SK-N-SH (cell line): ENCODE results near the gene SMIM13. TPM values are rescaled to one million over a fixed set of nuclear protein-coding genes. Genes with fewer than 3 reads are reported as not detected.

Experiments used
- CTCF ChIA-PET: fragments of 300-600, 350-600 bp; formaldehyde crosslinking; extraction: SDS; loops from one replicate; lab custom pipeline; 2021; lab: Yijun Ruan, JAX
- POLR2A ChIA-PET: fragments of 350-600 bp; sonication (Branson Sonifier 250); formaldehyde crosslinking; extraction: SDS; loops from one replicate; lab custom pipeline; 2020; ENCODE audit warnings: antibody characterized with exemption, inconsistent platforms; lab: Yijun Ruan, JAX
- DNase-seq: peaks from one replicate; pipeline ENCODE4 v3.0.0; 2012
- H2AFZ ChIP-seq: fragments of 200-600 bp; sonication (generic); 2 replicates; pipeline ENCODE4 v1.8.1; 2016; ENCODE audit warnings: antibody characterized with exemption, mild to moderate bottlenecking, low read depth
- H3F3A ChIP-seq: fragments of 200-600 bp; sonication (generic); replicated peaks from 2 replicates; pipeline ENCODE3; 2016; ENCODE audit warnings: antibody characterized with exemption, mild to moderate bottlenecking; ENCODE audit not compliant: insufficient read depth
- H3K27ac ChIP-seq, 2 experiments: fragments of 200-500 bp in 1 of 2; fragments of 200-600 bp in 1 of 2; sonication (Bioruptor generic) in 1 of 2; sonication (generic), shearing (Covaris generic) in 1 of 2; 2 replicates each; pipeline versions ENCODE4 v1.5.1 to v1.6.1; 2014 to 2016; ENCODE audit warnings: low read depth in 2 of 2, inconsistent platforms in 1 of 2, low read length in 1 of 2, mild to moderate bottlenecking in 1 of 2, mixed read lengths in 1 of 2
- H3K27me3 ChIP-seq: fragments of 200-600 bp; sonication (generic), shearing (Covaris generic); 2 replicates; pipeline ENCODE4 v1.6.1; 2016; ENCODE audit warnings: mixed run types; ENCODE audit not compliant: insufficient read depth
- H3K36me3 ChIP-seq, 2 experiments: fragments of 200-500 bp in 1 of 2; fragments of 200-600 bp in 1 of 2; sonication (Bioruptor generic) in 1 of 2; sonication (generic) in 1 of 2; replicated peaks in 1 of 2; 2 replicates each; pipeline versions ENCODE3 to v1.5.1; 2014 to 2016; ENCODE audit warnings: low read length in 1 of 2, mild to moderate bottlenecking in 1 of 2; ENCODE audit not compliant: insufficient read depth in 2 of 2, control insufficient read depth in 1 of 2
- H3K4me1 ChIP-seq, 2 experiments: fragments of 200-500 bp in 1 of 2; fragments of 200-600 bp in 1 of 2; sonication (Bioruptor generic) in 1 of 2; sonication (generic), shearing (Covaris generic) in 1 of 2; 2 replicates each; pipeline versions ENCODE4 v1.5.1 to v1.6.1; 2014 to 2016; ENCODE audit warnings: low read depth in 1 of 2, low read length in 1 of 2, mixed run types in 1 of 2; ENCODE audit not compliant: insufficient read depth in 2 of 2, control insufficient read depth in 1 of 2
- H3K4me2 ChIP-seq: fragments of 200-600 bp; sonication (generic), shearing (Covaris generic); 2 replicates; pipeline ENCODE4 v1.6.1; 2017; ENCODE audit warnings: mixed run types
- H3K4me3 ChIP-seq, 2 experiments: fragments of 200-500 bp in 1 of 2; fragments of 200-600 bp in 1 of 2; sonication (Bioruptor generic) in 1 of 2; sonication (generic), shearing (Covaris generic) in 1 of 2; 2 replicates each; pipeline versions ENCODE4 v1.5.1 to v1.8.1; 2014 to 2016; ENCODE audit warnings: low read depth in 2 of 2, inconsistent platforms in 1 of 2, low read length in 1 of 2, mild to moderate bottlenecking in 1 of 2, mixed read lengths in 1 of 2, moderate library complexity in 1 of 2
- H3K79me2 ChIP-seq: fragments of 200-600 bp; sonication (generic); 2 replicates; pipeline ENCODE4 v1.8.1; 2017; ENCODE audit warnings: mild to moderate bottlenecking; ENCODE audit not compliant: insufficient read depth
- H3K9ac ChIP-seq: fragments of 200-600 bp; sonication (generic); 2 replicates; pipeline ENCODE4 v1.6.1; 2017; ENCODE audit warnings: mixed run types
- H3K9me2 ChIP-seq: fragments of 200-600 bp; sonication (generic); 2 replicates; pipeline ENCODE4 v1.6.1; 2017; ENCODE audit warnings: mixed run types
- H3K9me3 ChIP-seq: fragments of 200-600 bp; sonication (generic); 2 replicates; pipeline ENCODE4 v1.6.1; 2017; ENCODE audit warnings: mixed run types, mild to moderate bottlenecking, moderate library complexity
- H4K20me1 ChIP-seq: fragments of 200-600 bp; sonication (generic); 2 replicates; pipeline ENCODE4 v1.6.1; 2017; ENCODE audit warnings: mild to moderate bottlenecking, mixed run types; ENCODE audit not compliant: insufficient read depth
- CTCF ChIP-seq: fragments of 200-600 bp; sonication (generic); IDR thresholded peaks from 2 replicates; pipeline ENCODE4 v1.6.1; 2017; ENCODE audit warnings: antibody characterized with exemption, mild to moderate bottlenecking, moderate library complexity
- ELF1 ChIP-seq: IDR thresholded peaks from 2 replicates; pipeline ENCODE4 v1.4.0; 2012
- EP300 ChIP-seq, 2 experiments: IDR thresholded peaks; 2 replicates each; pipeline versions ENCODE4 v1.4.0 to v1.6.1; 2012; ENCODE audit warnings: borderline replicate concordance in 1 of 2, low read depth in 1 of 2, low read length in 1 of 2
- EZH2phosphoT487 ChIP-seq: fragments of 200-600 bp; sonication (generic); IDR thresholded peaks from 2 replicates; pipeline ENCODE4 v1.6.1; 2017; ENCODE audit warnings: low read depth, mixed run types, mild to moderate bottlenecking, antibody characterized with exemption, moderate library complexity, borderline replicate concordance
- MXI1 ChIP-seq: IDR thresholded peaks from 2 replicates; pipeline ENCODE4 v1.6.1; 2012; ENCODE audit warnings: mild to moderate bottlenecking, low read depth, low read length, improper control_type of control experiment
- SIN3A ChIP-seq: IDR thresholded peaks from 2 replicates; pipeline ENCODE4 v1.6.1; 2012; ENCODE audit warnings: low read depth, mild to moderate bottlenecking, low read length, moderate library complexity, borderline replicate concordance
- SMC3 ChIP-seq: IDR thresholded peaks from 2 replicates; pipeline ENCODE4 v1.6.1; 2012; ENCODE audit warnings: low read depth, low read length, improper control_type of control experiment
- TAF1 ChIP-seq: IDR thresholded peaks from 2 replicates; pipeline ENCODE4 v1.6.1; 2012; ENCODE audit warnings: low read depth, mild to moderate bottlenecking, low read length, moderate library complexity, borderline replicate concordance
- USF1 ChIP-seq: IDR thresholded peaks from 2 replicates; pipeline ENCODE4 v1.4.0; 2012; ENCODE audit warnings: low read depth, borderline replicate concordance
- USF2 ChIP-seq: fragments of 150-350 bp; IDR thresholded peaks from 2 replicates; pipeline ENCODE4 v1.6.1; 2017; ENCODE audit warnings: antibody characterized with exemption, low read length, low read depth, borderline replicate concordance
- WGBS: methylation state at CpG from one replicate; pipeline ENCODE4 v1.1.6; 2017; ENCODE audit warnings: low lambda C conversion rate; 5-methylcytosine and 5-hydroxymethylcytosine counted together
- polyA plus RNA-seq, 3 experiments: library from polyadenylated mRNA; depleted of rRNA; stranded (reverse); fragments of >200 nt; gene quantifications; 2 replicates each; pipeline ENCODE4 v1.2.3, GENCODE V29; 2012

Gene SMIM13
- polyA plus RNA-seq, 1 of the 3 experiments (the other 2 are of a cell fraction), result 2.1 TPM

- Histone ChIP-seq H3K27ac (no peak overlapping the region), H3K9ac (no peak overlapping the region), H3K9me3 (no peaks in the 10 kb centered on the region), H3F3A (peaks cover 19% of the 10 kb centered on the region), H4K20me1 (no peaks in the 10 kb centered on the region), H3K4me3 (no peak overlapping the region), H3K36me3 (no peaks in the 10 kb centered on the region), H3K27me3 (no peaks in the 10 kb centered on the region), H3K79me2 (no peaks in the 10 kb centered on the region)
- POLR2A ChIA-PET, result no interaction called here
- WGBS, result 88% methylated on average over 20 of the region's 20 CpGs
- CTCF ChIA-PET, result interaction anchor here (1.1 kb wide), 1 partner anchor 28 kb away, joined by 3 read pairs; no protein-coding TSS in a partner anchor
- no peak for DNase-seq
- TF ChIP-seq ELF1 (no peak), USF1 (no peak), SMC3 (no peak), USF2 (no peak), EP300 (IDR thresholded peaks at IDR 0.05; ENCODE audit: borderline replicate concordance in 1 of 2, low read depth in 1 of 2, low read length in 1 of 2) (no peak), MXI1 (no peak), TAF1 (no peak), EZH2phosphoT487 (no peak), CTCF (no peak), SIN3A (no peak)
- TF ChIP-seq, all 33 proteins: peak for 0
- H3K4me2 ChIP-seq, result no peak overlapping the region
- H3K4me1 ChIP-seq, result peaks cover 10 to 13% of the 10 kb centered on the region in 2 experiments; a peak in 2 of 4 replicates
- H2AFZ ChIP-seq, result no peak overlapping the region
- no peaks in the 10 kb centered on the region for H3K9me2 ChIP-seq
These were observed 71.3 kb downstream of the SMIM13 start for GRCh38 chr6:11164717-11165646.

- Histone ChIP-seq H3K9ac (no peak overlapping the region), H3F3A (no peaks in the 10 kb centered on the region), H3K36me3 (no peaks in the 10 kb centered on the region), H3K79me2 (no peaks in the 10 kb centered on the region), H3K4me3 (no peak overlapping the region), H4K20me1 (no peaks in the 10 kb centered on the region), H3K27ac (no peak overlapping the region), H3K4me2 (no peak overlapping the region), H2AFZ (no peak overlapping the region), H3K9me3 (no peaks in the 10 kb centered on the region), H3K9me2 (no peaks in the 10 kb centered on the region), H3K4me1 (peaks cover under 1 to 9% of the 10 kb centered on the region in 2 experiments; a peak in 2 of 4 replicates), H3K27me3 (no peaks in the 10 kb centered on the region)
- DNase-seq, result no peak
- ChIA-PET CTCF (interaction anchor here (2.0 to 9.7 kb wide), 2 partner anchors 22 to 329 kb away, joined by 8 to 69 read pairs; no protein-coding TSS in a partner anchor), POLR2A (no interaction called here)
- 89% methylated on average over 4 of the region's 4 CpGs for WGBS
- no peak for TF ChIP-seq MXI1
These were observed 73.3 kb downstream of the SMIM13 start for GRCh38 chr6:11166948-11167347.
